ENCODE data around the gene PFKFB4.

PFKFB4 gene

DNA sequence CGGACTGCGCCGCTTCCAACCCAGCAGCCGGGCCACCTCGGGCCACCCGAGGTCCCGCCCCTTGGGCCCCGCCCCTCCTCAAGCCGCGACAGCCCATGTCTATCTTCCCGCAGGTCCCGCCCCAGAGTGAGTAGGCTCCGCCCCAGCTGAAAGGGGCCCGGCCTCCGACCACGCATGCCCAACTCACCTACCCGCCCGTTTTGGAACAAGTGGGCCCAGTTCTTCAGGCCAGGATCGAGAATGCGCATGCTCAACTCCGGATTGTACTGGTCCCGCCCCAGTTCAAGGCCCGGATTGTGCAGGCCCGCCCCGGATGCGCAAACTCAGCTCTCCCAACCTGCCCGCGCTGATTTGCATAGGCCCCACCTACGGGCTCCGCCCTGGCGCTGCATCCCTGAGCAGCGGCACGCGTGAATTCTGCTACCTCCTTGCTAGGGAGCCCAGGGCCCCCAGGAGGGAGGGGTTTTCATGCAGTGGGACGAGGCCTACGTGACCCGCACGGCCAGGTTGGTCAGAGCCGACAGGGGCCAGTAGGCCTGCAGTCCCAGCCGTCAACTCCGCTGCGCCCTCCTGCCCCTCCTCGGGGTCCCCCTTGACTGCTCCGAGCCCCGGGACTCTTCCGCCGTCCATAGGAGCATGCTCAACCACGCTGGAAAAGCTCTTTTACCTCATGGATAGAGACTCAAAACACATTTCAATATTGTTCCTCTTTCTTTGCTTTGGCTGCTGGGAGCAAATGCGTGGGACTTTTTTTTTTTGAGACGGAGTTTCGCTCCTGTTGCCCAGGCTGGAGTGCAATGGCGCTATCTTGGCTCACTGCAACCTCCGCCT is at the start of gene PFKFB4:
TSS of gene PFKFB4 (minus strand) at position 8 of the 831 bp plus-strand sequence. CDS start 26 bp downstream, outside the sequence.
- peak; percentile 99 for DNase-seq

DNA sequence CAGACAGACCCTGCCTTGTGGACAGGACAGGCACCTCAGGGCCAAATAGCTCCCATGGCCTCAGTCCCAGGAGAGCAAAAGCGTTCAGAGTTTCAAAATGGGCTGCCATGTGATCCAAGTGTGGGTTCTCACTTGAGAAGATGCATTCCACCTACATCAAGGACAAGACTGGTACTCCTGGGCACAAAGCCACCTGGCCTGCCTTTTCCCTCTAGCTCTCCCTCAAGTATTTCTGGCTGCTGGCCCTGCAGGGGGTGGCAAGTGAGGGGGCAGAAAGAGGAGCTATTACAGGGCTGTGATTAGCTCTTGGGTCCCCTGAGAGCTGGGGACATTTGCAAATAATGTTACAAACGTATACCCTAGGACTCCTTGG is 45.0 kb upstream of the PFKFB4 start:
- no peak for DNase-seq

DNA sequence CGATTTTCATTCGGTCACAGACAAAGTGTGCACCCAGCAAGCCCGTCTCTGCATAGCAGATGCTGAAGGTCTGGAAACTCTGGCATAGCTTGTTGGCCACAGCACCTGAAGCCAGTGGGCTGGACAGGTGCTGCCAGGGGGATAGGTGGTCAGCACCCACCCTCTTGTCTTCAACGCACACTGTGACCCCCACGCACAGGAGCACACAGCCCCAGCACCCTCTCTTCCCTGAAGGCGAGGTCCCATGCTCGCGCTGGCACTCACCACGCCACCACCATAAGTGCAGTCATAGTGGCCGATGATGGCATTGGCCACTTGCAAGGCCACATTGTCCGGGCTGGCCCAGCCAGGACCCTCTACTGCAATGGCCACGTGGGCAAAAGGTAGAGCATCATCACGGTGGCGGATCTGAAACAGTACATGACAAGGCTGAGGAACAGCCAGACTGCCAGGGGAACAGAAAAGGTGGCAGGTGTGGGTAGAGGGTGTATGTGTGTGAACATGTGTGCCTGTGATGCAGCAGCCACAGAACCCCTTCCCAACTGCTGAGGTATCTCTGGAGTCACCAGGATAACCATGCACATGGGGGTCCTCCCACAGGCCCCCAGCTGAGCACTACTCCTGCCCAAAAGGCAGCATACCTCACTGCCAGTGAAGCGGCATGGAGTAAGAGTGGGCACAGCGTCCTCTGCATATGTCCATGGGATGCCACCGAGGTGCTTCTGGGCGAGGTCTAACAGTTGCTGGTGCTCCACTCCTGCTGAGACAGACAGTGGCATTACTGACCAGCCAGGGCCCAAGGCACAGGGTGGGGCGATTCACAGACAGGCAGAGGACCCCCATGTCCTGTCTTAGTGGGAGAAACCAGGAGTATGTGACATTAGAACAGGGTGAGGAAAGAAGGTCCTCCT is 44.4 kb upstream of the PFKFB4 start:
- DNase-seq, result no peak

DNA sequence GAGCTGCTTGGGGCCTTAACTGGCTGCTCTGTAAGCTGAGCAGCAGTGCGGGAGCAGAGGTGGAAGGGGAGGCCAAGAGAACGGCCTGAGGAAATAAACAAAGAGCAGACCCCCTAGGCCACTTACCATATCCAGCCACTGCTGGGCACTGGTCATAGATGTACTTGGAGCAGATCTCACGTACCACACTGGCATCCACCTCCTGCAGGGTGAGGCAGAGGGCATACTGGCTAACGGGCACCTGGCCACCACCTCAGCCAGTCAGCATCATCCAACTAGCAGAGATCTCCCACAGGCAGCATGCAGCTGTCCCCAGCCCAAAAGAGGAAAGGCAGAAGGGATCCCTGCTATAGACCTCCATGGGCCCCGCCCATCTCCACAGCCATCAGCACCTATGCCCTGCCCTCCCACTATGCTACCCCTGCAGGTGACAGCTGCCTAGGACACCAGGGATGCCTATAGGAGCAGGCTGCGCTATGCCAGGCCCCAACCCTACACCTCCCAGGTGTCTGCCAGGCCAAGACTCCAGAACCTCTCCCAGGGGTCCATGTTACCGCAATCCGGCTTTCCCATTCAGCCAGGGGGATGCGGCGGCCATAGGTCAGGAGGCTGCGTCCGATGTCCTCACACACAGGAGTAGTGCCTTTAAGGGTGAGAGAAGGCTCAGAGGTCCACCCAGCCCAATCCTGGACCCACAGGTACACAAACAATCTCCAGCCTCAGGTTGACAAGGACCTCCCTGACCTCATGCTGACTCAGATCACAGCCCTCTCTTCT is 43.1 kb upstream of the PFKFB4 start:
- DNase-seq, result no peak

DNA sequence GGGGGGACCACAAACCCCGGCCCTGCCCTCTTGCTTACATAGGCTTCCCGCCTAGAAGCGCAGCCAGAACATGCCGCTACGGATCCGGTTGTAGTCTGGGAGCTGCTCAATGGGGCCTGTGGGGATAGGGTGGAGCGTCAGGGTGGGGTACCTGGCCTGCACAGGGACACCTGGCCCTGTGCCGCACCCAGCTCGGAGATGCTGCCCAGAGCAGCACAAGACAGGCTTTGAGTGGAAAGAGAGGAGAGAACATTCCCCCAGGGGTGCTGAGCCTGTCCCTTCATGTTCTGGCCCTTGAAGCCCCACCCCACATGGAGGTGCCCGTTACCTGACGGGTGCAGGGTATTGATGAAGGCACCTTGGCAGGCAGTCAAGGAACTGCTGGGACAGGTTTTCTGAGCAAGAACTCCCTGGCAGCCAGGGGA is 42.5 kb upstream of the PFKFB4 start:
- DNase-seq, result no peak

DNA sequence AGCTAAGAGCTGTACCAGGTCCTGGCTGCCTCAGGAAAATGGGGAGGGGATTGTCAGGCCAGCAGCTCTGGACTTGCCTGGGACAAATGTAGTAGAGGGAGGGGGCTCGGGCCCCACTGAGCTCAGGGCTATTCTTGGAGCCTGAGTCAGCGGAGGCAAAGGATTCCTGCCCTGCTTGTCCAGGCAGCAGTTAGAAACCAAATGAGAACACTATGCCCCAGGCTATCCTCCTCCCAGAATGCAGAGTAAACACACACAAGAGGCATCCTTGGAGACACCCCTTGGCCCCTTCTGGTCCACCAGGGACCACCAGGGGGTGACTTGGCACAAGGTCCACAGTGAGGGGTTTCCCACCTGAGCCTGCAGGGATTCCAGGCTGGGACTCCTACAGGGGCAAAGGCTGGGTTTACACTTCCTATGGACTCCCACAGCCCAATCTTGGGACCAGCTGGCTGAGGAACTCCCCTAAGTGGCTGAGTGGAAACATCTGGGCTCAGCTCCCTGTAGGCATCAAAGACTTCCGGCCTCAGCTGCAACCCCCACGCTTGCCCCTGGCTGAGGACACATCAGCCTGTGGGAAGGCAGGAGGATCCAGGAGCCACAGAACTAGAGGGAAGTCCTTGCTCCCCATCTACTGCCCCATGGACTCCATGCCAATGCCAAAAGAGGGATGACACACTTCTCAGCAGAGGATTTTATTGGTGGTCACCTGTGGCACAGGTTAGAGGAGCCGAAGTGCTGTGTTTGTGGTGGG is 41.9 kb upstream of the PFKFB4 start:
- no peak for DNase-seq

DNA sequence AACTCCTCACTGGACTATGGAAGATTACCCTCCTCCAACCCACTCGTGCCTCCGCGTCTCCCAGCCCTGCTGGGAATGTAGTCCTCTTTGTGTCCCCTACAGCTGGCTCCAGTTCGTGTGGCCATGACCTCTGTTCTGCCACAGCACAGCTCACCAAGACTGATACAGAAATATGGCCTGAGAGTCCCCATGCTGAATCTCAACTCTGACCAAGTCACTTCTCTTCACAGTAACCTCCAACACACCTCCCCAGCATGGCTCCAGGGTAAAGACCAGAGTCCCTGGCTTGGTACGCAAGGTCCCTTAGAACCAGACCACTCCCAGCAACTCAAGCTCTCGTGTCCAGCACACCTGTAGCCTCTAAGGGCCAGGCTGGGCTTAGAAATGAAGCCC is 40.8 kb upstream of the PFKFB4 start:
- no peak for DNase-seq

DNA sequence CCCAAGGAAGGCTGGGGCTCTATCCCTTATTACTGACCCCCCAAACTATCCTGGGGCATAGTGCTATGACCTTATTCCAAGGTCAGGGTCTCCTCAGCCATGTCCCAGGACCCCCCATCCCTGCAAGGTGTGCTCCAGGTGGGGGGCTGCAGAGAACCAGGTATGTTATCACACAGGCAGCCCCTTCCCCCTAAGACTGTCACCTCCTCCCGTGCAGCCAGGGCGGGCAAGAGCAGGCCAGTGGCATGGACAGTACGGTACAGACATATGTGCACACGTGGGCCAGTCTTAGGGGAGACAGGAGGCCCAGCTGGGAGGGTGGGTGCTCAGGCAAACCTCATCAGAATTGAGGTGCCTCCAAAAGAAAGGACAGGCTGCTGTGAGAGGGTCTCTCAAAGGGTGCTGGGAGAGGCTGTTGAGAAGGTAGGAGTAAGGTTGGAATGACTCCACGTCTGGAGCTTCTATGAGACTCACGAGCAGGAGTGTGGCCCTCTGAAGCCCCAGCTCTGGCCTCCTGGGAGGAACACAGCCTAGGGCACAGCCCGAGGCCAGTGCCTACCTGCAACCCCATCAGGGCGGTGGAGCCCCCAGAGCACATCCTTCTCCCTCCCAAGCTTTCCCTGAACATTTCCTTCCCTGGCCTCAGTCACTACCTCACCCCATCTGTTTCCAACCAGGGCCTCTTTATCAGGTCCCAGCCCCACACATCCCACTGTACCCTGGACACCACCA is 40.2 kb upstream of the PFKFB4 start:
- no peak for DNase-seq

DNA sequence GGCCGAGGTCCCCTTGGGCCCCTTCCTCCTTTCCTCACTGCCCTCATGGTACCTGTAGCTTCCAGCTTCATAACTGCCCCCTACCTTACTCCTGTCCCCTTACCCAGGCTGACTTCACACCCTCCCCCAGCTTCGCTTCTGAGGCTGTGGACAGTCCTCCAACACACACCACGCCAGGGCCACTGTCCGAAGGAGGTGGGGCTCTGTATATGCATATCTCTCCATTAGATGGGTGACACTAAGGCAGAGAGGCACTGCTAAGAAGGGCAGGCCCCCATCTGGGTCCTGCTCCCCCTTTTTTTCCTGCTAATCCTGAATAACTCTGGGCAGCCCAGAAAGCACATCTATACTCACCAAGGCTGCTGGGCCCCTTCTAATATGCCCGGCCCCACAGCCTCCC is 39.6 kb upstream of the PFKFB4 start:
- no peak for DNase-seq

DNA sequence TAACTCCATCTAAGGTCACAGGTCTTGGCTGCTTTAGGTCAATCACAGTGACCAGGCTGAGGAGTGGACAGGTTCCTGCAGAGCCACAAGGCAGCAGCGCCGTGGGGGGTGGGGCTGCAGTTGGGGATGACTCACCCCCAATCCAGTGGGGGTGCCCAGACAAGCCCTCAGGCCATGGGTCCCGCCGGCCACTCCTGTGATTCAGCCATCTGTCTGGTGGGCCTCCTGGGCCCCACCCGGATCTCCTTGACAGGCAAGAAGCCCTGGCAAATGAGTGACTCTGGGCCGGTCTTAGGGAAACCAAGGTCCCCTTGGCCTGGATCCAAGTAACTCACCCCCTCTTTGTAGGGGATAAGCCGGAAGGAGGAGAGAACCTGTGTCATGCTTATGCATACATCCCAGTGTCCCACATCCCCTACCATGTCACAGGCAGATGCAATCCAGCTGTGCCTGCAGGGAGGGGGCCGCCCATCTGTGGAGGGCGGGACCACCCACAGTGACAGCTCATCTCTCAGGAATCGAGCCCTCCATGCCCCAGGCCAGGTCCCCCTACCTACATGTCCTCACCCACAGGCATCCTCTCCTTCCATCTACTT is 39.0 kb upstream of the PFKFB4 start:
- no peak for DNase-seq

DNA sequence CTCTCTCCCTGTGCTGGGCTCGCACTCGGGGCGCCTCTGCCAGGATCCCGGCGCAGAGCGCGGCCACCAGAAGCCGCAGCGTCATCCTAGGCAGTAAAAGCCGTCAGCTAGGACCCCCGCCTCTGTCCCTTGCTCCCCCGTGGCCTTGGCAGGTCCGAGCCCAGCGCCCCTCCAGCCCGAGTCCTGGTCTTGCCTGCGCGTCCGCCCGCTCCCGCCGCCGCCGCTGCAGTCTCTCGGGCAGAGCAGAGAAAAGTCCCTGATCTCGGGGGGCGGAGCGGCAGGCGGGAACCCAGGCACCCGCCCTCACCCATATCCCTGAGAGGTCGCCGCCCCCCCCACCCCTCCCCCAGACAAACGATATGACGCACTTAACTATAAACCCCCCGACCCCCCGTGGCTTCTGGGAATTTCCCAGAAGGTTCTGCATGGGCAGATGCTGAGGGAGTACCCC is 38.5 kb upstream of the PFKFB4 start, which contains the start of gene COL7A1:
TSS of gene COL7A1 (minus strand) at position 255 of the 451 bp plus-strand sequence. CDS start at position 85, 170 bp downstream.
- no peak for DNase-seq

DNA sequence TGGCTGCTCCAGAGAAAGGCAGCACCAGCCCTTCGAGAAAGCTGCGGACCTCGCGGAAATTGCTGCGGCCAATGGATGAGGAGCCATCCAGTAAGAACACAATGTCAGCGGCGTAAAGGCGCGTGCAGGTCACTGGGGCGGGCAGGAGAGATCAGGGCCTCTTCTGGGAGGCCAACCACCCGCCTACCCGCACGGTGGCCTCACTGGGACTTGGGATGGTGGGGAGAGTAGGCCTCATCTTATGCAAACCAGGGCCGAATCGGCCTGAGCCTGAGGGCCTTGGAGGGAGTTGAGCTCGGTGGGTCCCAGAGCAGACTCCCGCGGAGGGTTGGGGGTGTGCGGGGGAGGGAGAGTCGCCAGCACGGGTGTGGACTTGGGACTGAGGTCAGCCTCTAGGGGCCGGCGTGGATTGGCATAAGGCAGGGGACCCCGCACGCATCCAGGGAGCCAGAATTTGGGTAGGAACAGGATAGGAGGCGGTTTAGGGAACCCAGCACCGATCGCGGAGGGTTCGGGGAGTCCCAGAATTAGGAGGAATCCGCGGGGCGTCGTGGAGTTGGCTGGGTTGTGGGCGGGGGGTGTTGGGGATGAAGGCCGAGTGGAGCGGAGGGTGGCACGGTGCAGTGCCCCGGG is 37.9 kb upstream of the PFKFB4 start:
- DNase-seq, result no peak

DNA sequence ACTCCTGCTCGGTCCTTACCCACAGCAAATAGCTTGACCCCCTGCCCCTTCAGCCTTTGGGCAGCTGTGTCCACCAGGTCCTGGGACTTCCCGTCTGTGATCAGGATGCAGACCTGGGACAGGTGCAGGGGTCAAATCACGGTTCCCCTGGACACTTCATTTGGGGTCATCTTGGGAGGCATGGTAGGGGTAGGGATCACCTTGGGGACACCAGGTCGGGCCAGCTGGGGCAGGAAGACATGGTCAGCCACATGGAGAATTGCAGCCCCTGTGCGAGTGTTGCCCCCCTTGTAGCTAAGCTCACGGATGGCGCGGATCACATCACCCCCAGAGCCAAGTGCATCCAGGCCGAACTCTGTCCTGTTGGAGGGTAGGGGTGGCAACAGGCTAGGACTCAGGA is 36.7 kb upstream of the PFKFB4 start:
- DNase-seq, result no peak

DNA sequence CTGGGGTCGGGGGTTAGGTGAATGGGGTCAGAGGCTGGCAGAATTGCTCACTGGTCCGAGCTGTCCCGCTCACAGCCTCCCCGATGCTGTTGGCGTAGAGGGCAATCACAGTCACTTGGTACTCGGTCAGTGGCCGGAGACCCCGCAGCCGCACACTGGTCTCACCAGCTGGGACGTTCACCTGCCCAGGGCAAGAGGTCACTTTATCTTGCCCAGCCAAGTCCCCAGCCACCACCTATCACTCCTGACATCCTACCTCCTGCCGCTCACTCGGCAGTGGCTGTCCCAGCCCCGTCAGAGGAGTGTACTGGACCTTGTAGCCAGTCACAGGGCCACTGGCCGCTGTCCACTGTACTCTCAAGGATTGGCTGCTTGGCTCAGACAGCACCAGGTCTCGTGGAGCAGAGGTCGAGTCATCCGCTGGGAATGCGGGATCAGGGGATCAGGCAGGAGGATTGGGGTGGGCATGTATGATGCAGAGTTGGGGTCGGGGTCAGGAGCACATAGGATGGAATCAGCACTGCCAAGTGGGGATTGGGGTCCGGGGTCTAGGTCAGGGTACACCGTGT is 36.0 kb upstream of the PFKFB4 start:
- no peak for DNase-seq

DNA sequence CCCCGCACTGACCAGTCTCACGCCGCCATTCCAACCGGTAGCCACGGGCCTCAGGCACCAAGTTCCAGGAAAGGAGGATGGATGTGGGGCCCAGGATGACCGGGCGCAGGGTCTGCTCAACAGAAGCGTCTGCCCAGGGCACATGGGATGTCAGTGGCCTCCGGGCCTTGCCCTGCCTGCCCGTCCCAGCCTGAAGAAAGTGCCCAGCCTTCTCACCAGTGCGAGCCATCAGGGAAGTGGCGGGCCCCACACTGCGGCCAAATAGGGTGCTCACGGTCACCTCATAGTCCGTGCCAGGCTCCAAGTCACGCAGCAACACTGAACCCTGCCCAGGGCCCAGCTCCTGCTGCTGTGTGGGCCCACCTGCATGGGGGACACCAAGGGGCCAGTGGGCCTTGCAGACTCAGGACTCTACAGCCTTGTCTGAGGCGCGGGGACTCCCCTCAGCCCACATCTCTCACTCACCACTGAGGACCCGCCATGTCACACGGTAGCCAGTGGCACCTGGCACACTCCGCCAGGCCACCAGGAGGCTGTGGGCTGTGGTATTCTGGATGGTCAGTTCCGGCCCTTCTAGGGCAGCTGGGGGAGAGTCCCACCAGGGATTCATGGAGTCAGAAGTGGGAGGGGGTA is 35.4 kb upstream of the PFKFB4 start:
- DNase-seq, result no peak

DNA sequence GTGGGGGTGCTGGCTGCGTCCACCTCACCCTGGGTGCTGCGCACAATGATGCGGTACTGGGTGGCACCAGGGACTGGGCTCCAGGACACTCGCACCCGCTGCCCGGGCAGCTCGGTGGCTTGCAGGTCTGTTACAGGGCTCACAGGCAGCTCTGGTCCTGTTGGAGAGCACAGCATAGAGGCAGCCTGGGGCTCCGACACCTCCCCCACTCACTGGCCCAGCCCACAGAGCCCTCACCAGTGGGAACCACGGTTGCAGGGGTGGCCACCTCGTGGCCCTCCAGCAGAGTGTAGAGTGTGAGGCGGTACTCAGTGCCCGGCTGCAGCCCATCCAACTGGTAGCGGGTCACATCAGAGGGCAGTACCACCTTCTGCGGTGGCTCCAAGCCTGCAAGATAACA is 34.8 kb upstream of the PFKFB4 start:
- DNase-seq, result no peak

DNA sequence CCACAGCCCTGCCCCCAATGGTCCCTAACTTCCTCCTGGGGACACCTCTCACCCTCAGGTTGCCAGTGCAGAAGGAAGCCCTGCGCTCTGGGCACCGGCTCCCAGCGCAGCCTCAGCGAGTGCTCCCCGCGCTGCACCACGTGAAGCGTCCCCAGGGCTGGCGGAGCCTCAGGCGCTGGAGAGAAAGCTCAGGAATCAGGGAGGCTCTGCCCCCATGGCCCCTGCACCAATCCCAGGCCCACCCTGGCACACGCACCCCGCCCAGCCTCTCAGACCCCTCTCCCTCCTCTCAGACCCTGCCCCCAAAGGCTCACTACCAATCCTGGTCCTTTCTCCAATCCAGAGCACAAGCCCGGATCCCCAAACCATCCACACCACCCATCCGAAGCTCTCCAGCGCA is 31.6 kb upstream of the PFKFB4 start:
- DNase-seq, result no peak

DNA sequence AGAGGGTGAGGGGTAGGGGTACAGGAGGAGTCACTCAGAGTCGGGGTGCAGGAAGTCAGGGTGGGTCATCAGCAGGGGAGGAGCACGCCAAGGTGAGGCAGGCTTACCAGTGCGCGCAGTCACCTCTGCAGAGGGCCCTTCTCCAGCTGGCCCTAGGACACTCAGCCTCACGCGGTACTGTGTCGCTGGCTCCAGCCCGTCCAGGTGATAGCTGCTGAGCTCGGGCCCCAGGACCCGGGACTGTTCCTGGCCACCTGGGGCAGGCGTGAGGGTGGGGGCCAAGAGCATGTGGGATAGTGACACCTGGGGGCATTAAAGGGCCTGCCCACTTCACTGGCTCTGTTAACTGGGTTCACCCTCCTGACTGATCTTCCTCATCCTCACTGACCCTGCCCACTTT is 31.1 kb upstream of the PFKFB4 start:
- peak; percentile 25 for DNase-seq

DNA sequence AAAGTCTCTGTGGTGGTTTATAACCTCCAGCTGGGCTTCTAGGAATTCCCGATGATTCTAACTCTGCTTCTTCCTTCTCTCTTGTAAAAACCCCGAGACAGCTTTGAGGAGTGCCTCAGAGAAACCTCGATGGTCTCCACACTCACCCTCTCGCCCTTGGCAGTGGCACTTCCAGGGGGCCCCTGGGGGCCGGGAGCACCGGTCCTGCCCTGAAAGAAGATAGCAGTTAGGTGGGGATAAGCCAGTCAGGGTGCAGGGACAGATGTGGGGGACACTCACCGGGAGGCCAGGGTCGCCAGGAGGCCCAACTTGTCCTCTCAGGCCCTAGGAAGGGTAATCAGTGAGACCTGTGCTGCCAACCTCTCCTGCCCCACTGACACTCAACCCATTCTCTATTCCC is 28.8 kb upstream of the PFKFB4 start:
- no peak for DNase-seq

DNA sequence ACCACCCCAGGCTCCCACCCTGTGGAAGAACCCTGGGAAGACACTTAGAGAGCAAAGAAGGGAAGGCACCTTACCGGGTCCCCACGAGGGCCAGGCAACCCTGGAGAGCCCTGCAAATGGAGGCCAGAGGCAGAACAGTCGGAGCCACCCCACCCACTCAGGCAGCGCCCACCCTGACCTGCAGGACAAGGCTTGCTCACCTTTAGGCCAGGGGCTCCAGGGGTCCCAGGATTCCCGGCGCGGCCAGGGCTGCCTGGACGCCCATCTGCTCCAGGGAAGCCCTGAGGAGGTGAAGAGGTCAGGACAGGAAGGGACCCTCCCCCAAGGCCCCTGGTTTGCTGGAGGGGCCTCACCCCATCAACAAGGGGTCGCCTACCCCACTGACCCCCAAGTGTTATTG is 28.2 kb upstream of the PFKFB4 start:
- no peak for DNase-seq
